ENCODE measurements around the gene PLEKHJ1.

PLEKHJ1 gene

DNA sequence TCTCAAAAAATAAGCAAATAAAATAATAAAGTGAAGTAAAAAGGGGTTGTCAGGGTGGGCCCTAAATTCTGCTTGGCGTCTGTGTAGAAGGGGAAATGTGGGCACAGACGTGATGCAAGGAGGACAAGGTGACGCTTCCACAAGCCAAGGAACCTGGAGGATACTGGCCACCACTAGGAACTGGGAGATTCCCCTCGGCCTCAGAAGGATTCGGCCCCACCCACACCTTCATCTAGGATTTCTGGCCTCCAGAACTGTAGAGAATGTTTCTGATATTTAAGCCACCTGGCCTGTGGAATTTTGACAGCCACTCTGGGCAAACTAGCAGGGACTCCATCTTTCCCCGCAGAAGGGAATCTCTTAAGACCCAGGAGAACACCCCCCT lies 1.1 kb downstream of the PLEKHJ1 start:
- no peak for DNase-seq

DNA sequence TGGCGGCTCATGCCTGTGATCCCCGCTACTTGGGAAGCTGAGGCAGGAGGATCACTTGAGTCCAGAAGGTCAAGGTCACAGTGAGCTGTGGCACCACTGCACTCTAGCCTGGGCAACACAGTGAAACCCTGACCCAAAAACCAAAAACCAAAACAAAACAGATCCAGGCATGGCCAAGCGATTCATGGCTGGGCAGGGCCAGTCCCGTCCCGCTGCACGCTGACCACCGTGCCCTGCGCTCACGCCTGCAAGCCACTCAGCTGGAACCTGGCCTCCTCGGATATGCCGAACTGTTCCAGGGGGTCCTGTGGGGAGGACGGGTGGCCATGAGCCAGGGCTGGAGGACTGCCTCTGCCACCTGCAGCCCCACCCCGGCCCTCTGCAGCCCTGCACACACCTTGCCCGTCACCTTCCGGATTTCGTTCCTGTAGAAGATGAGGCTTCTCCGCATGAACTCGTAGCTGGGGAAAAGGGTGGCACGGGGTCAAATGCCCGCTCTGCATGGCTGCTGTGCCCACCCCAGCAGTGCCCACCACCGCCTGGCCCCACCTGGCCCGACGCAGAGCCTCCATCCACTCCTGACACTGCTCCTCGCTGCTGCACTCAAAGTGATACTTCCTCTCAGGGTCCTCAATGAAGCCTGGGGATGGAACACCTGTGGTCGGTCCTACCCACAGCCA lies 2.4 kb downstream of the PLEKHJ1 start:
- DNase-seq = no peak

DNA sequence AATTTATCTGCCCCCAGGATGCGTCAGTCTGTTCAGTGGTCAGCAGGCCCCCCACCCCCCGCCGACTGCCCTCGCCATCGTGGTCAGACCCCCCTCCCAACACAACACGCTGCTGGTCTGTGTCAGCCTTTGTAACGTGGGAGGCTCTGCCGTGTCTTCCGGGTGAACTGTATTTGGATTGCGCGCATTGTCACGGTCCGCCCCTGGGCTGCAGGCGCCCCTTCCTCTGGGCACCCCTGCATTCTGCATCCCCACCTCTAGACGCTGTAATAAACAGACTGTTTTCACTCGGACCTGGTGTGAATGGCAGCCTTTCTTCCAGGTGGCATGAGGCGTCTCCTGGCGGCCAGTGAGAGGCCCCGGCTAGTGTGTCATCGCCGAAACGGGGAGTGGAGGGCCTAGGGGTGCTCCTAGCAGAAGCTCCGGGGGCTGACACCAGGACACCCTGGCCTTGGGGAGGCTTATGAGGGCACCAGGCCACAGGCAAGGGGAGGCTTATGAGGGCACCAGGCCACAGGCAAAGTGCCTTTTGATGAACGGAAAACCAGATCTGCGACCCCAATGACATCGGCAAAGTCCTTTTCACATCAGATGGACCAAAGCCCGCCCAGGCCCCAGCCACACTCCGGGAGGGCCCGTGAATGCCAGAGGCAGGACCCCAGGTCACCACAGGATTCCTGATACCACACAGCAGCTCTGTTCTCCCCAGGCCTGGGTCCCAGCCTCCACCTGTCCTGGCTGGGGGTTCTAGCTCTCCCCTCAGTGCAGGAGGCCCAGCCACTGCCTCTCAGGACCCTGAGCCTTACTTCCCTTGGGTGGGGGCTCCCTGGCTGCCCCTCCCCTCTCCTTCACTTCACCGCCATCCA lies 3.6 kb downstream of the PLEKHJ1 start:
- DNase-seq = no peak

DNA sequence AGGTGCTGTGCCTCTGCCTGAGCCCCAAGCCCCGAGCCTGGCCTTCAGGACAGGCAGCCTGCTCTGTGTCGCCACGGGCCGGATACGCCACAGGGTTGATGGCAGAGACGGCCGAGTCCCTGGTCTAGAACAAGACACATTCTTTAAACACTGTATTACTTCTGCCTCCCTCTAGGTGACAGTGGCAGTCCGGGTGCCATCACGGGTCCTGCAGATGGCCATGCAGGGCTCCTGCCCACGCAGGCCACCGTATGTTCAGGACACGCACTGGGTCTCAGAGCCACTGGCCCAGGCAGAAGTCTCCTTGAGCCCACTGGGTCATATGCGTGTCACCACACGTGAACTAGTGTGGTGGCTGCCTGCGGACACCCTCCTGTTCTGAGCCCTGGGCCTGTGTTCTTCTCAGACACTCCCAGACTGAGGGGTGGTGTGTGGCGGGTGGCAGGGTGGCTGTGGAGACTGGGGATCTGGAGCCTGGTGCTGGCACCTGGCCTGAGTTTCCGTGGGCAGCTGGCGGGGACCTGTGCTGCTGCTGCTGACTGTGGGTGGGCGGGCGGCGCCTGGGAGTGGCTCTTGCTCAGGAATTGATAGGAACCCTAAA lies 4.4 kb downstream of the PLEKHJ1 start:
- DNase-seq = peak in 1 of 3 experiments; percentile 28

DNA sequence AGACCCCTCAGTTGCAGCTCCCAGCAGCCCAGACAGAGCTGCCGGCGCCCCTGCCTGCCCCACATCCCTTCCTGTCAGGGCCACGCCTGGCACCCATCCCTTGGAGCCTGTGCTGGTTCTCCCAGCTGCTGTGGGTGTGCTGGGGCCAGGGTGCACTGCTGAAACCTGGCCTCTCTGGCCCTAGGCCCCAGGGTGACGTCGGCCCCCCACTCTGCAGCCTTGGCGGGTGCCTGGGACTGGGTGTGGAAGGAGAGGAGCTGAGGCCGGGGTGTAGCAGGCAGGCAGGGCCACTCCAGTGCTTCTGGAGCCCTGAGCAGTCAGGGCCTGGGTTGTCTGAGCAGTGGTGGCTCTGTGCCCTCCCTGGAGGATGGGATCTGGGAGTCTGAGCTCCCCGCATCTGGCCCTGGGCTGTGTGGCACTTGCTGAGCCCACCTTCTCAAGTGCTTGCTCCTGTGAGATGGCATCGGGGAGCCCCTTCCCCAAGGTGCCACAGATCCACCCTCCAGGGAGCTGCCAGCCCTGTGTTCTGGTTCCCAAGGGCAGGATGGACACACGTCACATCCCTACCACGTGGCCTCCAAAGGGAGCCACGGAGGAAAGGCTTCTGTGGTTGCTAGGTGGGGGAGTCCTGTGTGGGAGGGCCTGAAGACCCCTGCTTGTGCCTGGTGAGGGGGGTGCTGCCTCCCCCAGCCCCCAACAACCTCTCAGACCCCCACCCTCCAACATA lies 5.2 kb downstream of the PLEKHJ1 start:
- DNase-seq = no peak

DNA sequence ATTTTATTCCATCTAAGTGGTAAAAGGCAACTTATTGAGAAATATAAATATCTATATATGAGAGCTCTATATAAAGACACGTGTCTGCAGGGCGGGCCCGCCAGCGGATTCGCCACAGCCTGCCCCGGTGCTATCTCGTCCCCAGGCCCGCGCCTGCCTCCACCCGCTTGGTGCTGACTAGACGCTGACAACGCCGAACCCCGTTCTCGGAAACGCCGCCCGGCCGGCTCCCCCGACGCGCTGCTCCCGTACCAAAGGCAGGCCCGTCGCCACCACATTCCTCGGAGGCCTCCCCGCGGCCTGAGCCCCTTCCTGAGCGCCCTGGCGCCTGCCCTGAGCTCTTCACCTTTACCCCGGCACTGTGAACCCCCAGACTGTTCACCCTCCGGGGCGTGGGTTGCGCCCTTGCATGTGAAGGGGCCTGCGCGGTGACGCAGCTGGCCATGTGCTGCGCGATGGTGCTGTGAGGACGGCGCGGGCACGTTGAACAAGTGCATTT lies 6.0 kb downstream of the PLEKHJ1 start:
- no peak for DNase-seq

DNA sequence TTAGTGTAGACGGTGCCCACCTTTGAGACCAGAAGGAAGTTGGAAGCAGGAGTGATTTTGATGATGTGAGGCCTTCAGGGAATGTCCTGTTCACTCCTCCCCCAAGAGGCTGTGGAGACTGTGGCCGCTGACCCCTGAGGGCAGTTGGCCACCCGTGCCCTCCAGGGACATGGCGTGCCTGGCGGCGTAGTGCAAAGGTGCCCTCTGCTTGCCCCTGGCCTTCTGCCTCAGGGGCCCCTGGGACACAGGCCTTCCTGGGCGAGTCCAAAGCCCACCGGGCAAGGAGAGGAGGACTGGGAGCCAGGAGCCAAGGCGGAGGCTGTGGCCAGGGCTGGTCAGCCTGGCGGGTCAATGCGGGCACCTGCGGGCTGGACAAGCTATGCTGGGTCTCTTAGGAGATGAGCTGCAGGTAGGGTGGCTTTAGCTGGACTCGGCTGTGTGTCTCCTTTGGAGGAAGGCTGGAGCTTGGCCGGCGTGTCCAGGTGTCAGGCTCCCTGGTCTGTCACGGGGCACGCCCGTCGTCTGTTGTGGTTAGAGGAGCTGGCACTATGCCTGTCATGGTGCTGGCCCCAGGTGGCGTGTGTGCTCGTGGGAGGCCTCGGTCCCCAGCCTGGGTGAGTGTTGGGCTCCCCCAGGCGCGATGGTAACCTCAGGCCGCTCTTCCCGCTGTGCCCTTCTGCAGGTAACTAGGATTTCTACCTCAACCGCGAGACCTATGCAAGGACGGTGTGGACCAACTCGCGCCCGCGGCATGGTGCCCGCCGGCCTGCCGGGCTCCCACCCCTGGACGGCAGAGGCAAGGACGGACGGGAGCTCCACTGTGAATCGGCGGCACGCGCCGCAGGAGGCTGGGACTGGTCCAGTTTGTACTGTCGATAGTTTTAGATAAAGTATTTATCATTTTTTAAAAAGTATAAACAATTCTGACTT lies 6.8 kb downstream of the PLEKHJ1 start:
- DNase-seq = no peak

DNA sequence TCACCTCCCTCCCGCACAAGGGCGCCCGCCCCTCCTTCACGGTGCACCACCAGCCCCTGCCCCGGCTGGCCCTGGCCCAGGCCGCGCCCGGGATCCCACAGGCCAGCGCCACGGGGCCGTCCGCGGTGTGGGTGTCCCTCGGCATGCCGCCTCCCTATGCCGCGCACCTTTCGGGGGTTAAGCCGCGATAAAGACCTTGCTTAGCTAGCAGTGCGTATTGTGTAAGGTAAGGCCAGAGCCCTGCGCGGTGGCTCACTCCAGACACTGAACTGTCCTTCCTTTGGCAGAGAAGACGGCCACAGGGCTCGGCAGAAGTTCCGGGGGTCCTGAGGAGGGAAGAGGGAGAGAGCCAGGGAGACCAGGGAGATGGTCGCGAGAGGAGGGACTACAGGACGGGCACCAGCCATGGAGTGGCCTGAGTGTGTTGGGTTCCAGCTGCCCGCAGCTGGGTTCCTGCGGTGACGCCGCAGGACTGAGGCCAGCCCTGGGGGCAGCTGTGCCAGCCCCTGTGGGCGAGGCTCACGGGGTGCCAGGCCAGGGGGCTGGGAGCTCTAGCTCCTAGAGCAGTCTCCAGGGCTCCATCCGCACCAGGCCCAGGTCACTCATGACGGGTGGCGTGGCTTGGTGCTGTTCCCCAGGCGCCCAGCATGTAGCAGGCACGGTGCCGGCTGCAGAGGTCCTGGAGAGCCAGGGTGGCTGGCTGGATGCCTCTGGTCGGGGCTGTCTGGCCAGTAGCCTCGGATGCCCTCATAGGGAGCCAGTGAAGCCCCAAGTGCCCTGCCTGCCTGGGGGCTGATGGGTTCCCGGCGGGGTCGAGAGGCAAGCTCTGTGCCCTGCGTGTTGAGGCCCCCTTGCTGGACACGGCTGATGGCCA lies 7.7 kb downstream of the PLEKHJ1 start:
- DNase-seq = peak in 1 of 3 experiments; percentile 67

DNA sequence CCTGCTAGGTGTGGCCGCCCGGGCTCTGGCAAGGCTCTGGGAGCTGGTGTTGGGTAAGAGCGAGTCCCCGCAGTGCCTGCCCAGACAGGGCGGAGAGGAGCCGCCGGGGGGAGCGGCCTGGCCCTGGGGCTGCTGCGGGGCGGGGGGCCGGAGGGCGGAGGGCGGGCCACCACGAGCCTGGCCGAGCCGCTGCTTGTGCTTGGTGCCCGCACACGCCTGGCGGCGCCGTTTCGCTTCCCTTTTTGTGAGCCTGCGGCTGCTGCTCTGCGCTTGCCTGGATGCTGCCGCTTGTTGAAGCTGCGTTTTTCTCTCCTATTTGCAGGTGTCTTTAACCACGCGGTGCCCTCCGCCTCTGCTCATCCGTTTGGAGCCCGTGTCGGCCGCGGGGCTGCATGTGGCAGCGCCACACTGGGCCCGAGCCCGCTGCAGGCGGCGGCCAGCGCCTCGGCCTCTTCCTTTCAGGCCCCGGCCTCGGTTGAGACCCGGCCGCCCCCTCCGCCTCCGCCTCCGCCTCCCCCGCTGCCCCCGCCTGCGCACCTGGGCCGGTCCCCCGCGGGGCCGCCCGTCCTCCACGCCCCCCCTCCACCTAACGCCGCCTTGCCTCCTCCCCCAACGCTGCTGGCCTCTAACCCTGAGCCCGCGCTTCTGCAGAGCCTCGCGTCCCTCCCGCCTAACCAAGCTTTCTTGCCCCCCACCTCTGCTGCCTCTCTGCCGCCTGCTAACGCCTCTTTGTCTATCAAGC lies 8.5 kb downstream of the PLEKHJ1 start:
- DNase-seq = peak; percentile 26 to 96 (median 96)

DNA sequence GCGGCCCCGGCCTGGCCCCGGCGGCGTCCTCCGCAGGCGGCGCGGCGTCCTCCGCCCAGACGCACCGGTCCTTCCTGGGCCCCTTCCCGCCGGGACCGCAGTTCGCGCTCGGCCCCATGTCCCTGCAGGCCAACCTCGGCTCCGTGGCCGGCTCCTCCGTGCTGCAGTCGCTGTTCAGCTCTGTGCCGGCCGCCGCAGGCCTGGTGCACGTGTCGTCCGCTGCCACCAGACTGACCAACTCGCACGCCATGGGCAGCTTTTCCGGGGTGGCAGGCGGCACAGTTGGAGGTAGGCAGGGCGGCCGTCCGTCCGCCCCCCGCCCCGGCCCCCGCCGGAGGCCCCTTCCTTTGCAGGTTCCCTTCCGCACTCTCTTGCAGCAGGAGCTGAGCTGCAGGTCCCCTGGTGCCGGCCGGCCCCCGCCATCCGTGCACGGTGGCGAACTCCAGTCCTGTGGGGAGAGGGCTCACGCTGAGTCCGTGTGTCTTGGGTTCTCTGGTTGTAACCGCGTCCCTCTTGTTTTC lies 9.2 kb downstream of the PLEKHJ1 start:
- no peak for DNase-seq

DNA sequence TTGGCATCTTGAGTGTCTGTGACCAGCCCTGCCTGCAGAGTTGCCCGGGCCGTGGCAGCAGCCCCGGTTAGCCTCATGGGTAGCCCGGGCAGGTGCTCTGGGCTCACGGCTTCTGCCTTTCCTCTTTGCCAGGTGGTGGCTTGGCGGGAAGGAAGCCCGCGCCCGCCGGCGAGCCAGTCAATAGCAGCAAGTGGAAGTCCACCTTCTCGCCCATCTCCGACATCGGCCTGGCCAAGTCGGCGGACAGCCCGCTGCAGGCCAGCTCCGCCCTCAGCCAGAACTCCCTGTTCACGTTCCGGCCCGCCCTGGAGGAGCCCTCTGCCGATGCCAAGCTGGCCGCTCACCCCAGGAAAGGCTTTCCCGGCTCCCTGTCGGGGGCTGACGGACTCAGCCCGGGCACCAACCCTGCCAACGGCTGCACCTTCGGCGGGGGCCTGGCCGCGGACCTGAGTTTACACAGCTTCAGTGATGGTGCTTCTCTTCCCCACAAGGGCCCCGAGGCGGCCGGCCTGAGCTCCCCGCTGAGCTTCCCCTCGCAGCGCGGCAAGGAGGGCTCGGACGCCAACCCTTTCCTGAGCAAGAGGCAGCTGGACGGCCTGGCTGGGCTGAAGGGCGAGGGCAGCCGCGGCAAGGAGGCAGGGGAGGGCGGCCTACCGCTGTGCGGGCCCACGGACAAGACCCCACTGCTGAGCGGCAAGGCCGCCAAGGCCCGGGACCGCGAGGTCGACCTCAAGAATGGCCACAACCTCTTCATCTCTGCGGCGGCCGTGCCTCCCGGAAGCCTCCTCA lies 9.9 kb downstream of the PLEKHJ1 start:
- DNase-seq = no peak

DNA sequence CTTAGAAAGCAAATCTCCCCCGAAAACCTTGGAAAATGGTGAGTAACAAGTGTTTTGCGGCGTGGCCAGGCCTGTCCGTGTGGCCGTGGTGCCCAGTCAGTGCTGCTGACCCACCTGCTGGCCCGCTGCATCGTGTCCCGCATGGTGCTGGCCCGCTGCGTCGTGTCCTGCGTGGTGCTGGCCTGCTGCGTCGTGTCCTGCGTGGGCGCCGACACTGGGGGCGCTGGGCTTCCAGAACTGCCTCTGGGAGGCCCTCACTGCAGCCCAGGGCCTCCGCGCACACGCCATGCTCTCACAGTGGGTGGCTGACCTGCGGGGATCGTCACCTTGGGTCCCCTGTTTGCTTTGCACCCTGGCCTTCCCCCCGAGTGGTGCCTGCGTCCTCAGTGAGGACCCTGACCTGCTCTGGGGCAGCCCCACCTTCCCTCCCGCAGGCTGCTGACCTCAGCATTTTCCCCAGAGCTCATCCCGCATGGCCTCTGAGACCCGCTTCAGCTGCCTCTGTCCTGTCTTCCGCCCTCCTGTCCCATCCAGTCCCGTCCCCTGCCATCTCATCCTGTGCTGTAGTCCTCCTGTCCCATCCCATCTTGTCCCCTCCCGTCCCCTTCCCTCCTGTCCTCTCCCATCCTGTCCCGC lies 10.6 kb downstream of the PLEKHJ1 start:
- no peak for DNase-seq

DNA sequence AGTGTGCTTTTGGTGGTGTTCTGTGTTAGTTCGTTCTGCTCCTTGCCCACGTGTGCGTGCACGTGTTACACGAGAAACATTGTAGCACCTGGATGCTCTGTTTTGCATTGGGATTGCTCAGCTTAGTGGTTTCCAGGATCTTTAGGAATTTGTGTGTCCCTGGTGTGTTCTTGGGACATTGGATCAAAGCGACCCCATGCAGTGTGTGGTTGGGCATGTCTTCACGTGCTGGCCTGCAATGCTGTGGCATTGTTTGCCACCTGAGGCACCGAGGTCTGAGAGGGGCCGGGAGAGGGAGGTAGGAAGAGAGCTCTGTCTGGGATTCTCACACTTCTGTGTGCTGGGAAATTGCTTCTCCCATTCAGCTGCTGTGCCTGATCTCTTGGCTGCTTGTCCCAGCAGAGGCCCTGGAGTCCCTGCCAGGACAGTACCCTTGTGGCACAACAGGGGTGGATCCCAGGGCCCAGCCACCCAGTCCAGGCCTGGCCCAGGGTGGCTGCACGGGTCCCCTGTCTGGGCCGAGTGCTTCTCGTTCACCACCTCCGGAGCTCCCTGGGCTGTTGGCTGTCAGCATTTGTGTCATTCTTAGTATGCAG lies 11.3 kb downstream of the PLEKHJ1 start:
- DNase-seq = no peak

DNA sequence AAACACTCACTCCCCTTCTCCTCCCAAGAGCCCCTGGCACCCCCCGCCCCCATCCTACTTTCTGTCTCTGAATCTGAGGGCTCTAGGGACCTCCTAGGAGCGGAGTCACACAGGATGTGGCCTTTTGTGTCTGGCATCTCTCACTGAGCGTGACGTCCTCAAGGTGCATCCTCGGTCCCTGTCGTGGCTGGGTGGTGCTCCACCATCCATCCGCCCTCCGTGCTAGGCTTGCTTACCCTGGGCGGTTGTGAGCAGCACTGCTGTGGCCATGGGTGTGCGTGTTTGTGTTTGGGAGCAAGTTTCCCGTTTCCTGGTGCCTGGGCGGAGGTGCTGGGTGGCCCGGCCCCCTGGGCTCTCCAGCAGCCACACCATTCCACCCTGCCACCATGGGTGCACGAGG lies 12.2 kb downstream of the PLEKHJ1 start:
- no peak for DNase-seq

DNA sequence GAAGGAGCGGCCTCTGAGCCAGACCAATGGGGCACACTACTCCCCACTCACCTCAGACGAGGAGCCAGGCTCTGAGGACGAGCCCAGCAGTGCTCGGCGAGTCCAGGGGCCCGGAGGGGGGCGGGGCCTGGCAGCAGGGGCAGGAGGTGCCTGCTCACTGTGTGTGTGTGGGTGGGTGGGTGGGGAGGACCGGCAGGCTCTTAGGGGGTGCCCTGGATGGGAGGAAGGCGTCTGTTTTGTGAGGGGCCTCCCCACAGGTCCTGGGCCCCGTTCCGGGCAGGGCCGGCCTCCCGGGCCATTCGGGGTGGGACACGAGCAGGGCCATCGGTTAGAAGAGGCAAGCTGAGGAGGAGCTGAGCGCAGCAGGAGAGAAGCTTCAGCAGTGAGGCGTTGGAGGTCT lies 12.7 kb downstream of the PLEKHJ1 start:
- no peak for DNase-seq

DNA sequence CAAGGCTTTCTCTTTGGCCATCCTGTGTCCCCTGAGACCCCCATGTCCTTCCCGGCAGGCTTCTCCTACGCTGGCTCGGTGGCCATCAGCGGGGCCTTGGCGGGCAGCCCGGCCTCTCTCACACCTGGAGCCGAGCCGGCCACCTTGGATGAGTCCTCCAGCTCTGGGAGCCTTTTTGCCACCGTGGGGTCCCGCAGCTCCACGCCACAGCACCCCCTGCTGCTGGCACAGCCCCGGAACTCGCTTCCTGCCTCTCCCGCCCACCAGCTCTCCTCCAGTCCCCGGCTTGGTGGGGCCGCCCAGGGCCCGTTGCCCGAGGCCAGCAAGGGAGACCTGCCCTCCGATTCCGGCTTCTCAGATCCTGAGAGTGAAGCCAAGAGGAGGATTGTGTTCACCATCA lies 14.2 kb downstream of the PLEKHJ1 start:
- DNase-seq = no peak

DNA sequence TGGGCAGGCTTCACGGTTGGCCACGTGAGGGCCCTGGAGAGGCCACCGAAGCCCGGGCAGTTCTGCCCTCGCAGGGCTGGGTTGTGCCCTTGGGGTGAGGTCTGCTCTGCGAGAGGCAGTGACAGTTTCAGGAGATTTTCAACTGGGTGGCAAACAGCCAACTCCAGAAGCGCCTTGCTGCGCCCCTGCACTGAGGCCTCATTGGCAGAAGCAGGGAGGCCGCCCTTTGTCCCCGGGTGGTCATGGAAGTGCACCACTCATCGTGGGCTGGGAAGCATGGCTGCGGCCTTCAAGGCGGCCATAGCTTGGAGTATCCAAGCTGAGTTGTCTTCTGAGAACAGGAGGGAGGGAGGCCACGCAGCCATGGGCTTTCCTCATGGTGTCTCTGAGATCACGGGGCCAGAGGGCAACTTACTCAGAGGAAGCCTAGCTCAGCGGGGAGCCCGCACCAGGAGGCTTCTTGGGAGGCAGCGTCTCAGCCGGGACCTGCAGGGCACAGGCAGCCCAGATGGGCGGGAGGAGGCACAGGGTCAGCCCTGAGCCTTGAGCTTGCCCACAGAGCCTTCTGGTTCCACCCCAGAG lies 14.8 kb downstream of the PLEKHJ1 start:
- DNase-seq = no peak

DNA sequence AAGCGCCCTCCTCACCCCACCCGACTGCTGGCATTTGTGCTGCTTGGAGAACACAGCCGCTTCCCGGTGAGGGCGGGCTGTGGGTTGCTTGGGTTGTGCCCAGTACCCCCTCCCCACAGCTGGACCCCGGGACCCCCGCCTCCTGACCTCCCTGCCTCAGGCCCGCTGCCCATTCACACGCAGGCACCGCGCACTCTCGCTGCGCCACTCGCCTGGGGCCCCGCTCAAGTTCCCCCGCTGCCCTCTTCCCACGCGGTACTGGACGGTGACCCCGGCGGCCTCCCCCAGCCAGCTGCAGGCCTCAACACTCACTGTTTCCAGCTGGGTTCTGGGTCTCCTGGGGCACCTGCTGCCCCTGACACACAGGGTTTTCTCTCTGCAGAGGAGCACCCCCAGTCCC lies 16.4 kb downstream of the PLEKHJ1 start:
- DNase-seq = no peak

Data from NCI-H1417 (cell line).